Fibroblast of pulmonary artery (primary cell): ENCODE results near the gene GPAT3.

Source experiments
- DNase-seq: peaks from one replicate; pipeline ENCODE4 v3.0.0-alpha.2; 2010; ENCODE audit warnings: low read depth
- H3K4me3 ChIP-seq: replicated peaks from 2 replicates; pipeline ENCODE4 v1.5.1; 2011; ENCODE audit warnings: low read depth, mild to moderate bottlenecking, control low read depth, low read length, moderate library complexity
- CTCF ChIP-seq: IDR thresholded peaks from 2 replicates; pipeline ENCODE4 v1.5.1; 2011; ENCODE audit warnings: mild to moderate bottlenecking, control low read depth, low read length, inconsistent platforms; ENCODE audit errors: missing control alignments

Gene GPAT3

GRCh38 chr4:83527671-83528070 is 8.2 kb upstream of the GPAT3 start:
- no peak overlapping the region for H3K4me3 ChIP-seq
- TF ChIP-seq CTCF = no peak
- no peak for DNase-seq

GRCh38 chr4:83536362-83537272 is 709 bp downstream of the GPAT3 start:
- peak overlapping the region; percentile 73 for H3K4me3 ChIP-seq
- no peak for DNase-seq
- TF ChIP-seq CTCF = no peak

- no peak for TF ChIP-seq CTCF
- DNase-seq = no peak
- no peak overlapping the region for H3K4me3 ChIP-seq
Observed at GRCh38 chr4:83542225-83542624, 6.3 kb downstream of the GPAT3 start.

GRCh38 chr4:83546786-83547185 is 10.9 kb downstream of the GPAT3 start:
- no peak for TF ChIP-seq CTCF
- DNase-seq = no peak
- no peak overlapping the region for H3K4me3 ChIP-seq

- no peak for TF ChIP-seq CTCF
- peak; percentile 95 for DNase-seq
- H3K4me3 ChIP-seq = no peak overlapping the region
Observed at GRCh38 chr4:83548151-83548905, 12.4 kb downstream of the GPAT3 start.

GRCh38 chr4:83552083-83552482 is 16.2 kb downstream of the GPAT3 start:
- no peak overlapping the region for H3K4me3 ChIP-seq
- DNase-seq = peak; percentile 31
- TF ChIP-seq CTCF = no peak
